Calu3 (cell line): ENCODE data around the gene MAPK8IP3. TPM values are rescaled to one million over a fixed set of nuclear protein-coding genes. Genes with fewer than 3 reads are reported as not detected.

Source experiments
- BruUV-seq: library from RNA; stranded (reverse); fragments of 400-500 nt; replicated peaks from 2 replicates; lab custom pipeline; 2021; lab: Mats Ljungman, UMichigan
- CTCF ChIA-PET: fragments of 300-600 bp; sonication (Branson Sonifier 250); formaldehyde crosslinking; loops from one replicate; lab custom pipeline; 2022; ENCODE audit warnings: antibody characterized with exemption; lab: Charles Lee
- DNase-seq: peaks from one replicate; pipeline ENCODE4 v3.0.0; 2022
- H3K27ac Mint-ChIP-seq: one replicate; pipeline ENCODE4 v1.8.0; 2022; ENCODE audit warnings: mixed read lengths; ENCODE audit not compliant: unreplicated experiment
- H3K27me3 Mint-ChIP-seq: one replicate; pipeline ENCODE4 v1.8.0; 2022; ENCODE audit warnings: mixed read lengths; ENCODE audit not compliant: unreplicated experiment
- H3K36me3 Mint-ChIP-seq: one replicate; pipeline ENCODE4 v1.8.0; 2022; ENCODE audit warnings: mild to moderate bottlenecking, moderate library complexity, mixed read lengths; ENCODE audit not compliant: insufficient read depth, unreplicated experiment
- H3K4me1 Mint-ChIP-seq: one replicate; pipeline ENCODE4 v1.8.0; 2022; ENCODE audit warnings: mild to moderate bottlenecking, low read depth, mixed read lengths; ENCODE audit not compliant: unreplicated experiment
- H3K4me3 Mint-ChIP-seq: one replicate; pipeline ENCODE4 v1.8.0; 2022; ENCODE audit warnings: mild to moderate bottlenecking, low read depth, moderate library complexity, mixed read lengths; ENCODE audit not compliant: unreplicated experiment
- H3K9me3 Mint-ChIP-seq: one replicate; pipeline ENCODE4 v1.8.0; 2022; ENCODE audit warnings: low read depth, mixed read lengths; ENCODE audit not compliant: unreplicated experiment
- CTCF ChIP-seq: fragments of 200-600 bp; IDR thresholded peaks from one replicate; pipeline ENCODE4 v1.8.0; 2022; ENCODE audit warnings: antibody characterized with exemption; ENCODE audit not compliant: unreplicated experiment
- intact Hi-C: fragments of 100-400 bp; cut with micrococcal nuclease; formaldehyde crosslinking; loops from one replicate; pipeline ENCODE4 v1.10.0; 2022; ENCODE audit not compliant: unreplicated experiment
- total RNA-seq: library from RNA; stranded (reverse); gene quantifications from 2 replicates; pipeline ENCODE4 v1.2.3, GENCODE V29; 2022

MAPK8IP3 gene
- total RNA-seq, 1 experiment from 2014 or later, result 110 TPM

- intact Hi-C loops, result no loop called here
- no peak overlapping the region for H3K4me3 Mint-ChIP-seq
- H3K4me1 Mint-ChIP-seq, result no peaks in the 10 kb centered on the region
- CTCF ChIA-PET, result no interaction called here
- BruUV-seq, result no TSS peak
- TF ChIP-seq CTCF, result no peak
- peaks cover 40% of the 10 kb centered on the region for H3K36me3 Mint-ChIP-seq
- no peak for DNase-seq
- H3K27ac Mint-ChIP-seq, result no peak overlapping the region
- H3K27me3 Mint-ChIP-seq, result no peaks in the 10 kb centered on the region
- no peaks in the 10 kb centered on the region for H3K9me3 Mint-ChIP-seq
These were observed 85.4 kb downstream of the MAPK8IP3 start for GRCh38 chr16:1791256-1791942.

- TF ChIP-seq CTCF, result no peak
- peaks cover 37% of the 10 kb centered on the region for H3K36me3 Mint-ChIP-seq
- no peak overlapping the region for H3K27ac Mint-ChIP-seq
- H3K9me3 Mint-ChIP-seq, result peaks cover 2% of the 10 kb centered on the region
- H3K4me1 Mint-ChIP-seq, result no peaks in the 10 kb centered on the region
- no peak overlapping the region for H3K4me3 Mint-ChIP-seq
- BruUV-seq, result no TSS peak
- intact Hi-C loops, result no loop called here
- CTCF ChIA-PET, result interaction anchor here (0.6 kb wide), 1 partner anchor 11 kb away, joined by 3 read pairs; no protein-coding TSS in a partner anchor
- H3K27me3 Mint-ChIP-seq, result no peaks in the 10 kb centered on the region
- no peak for DNase-seq
These were observed 86.2 kb downstream of the MAPK8IP3 start for GRCh38 chr16:1791943-1792812.

- no TSS peak for BruUV-seq
- no peaks in the 10 kb centered on the region for H3K4me1 Mint-ChIP-seq
- peaks cover 31% of the 10 kb centered on the region for H3K36me3 Mint-ChIP-seq
- no peak for DNase-seq
- H3K9me3 Mint-ChIP-seq, result peaks cover 3% of the 10 kb centered on the region
- TF ChIP-seq CTCF, result no peak
- CTCF ChIA-PET, result interaction anchor here (0.5 to 0.6 kb wide), 2 partner anchors 10 to 393 kb away, joined by 3 to 5 read pairs; no protein-coding TSS in a partner anchor
- no peaks in the 10 kb centered on the region for H3K27me3 Mint-ChIP-seq
- H3K27ac Mint-ChIP-seq, result no peak overlapping the region
- intact Hi-C loops, result no loop called here
- H3K4me3 Mint-ChIP-seq, result no peak overlapping the region
These were observed 87.0 kb downstream of the MAPK8IP3 start for GRCh38 chr16:1792836-1793577.

GRCh38 chr16:1793578-1794220 is 87.7 kb downstream of the MAPK8IP3 start, which contains the start of gene IGFALS:
IGFALS (minus strand) TSS chr16:1793705; CDS start chr16:1793652, 53 bp downstream.
- Mint-ChIP-seq H3K9me3 (peaks cover 3% of the 10 kb centered on the region), H3K27ac (no peak within 1 kb of the TSS), H3K4me3 (no peak within 1 kb of the TSS), H3K36me3 (peaks cover 28% of the 10 kb centered on the region), H3K4me1 (no peaks in the 10 kb centered on the region), H3K27me3 (no peaks in the 10 kb centered on the region)
- TF ChIP-seq CTCF, result no peak
- intact Hi-C loops, result no loop called here
- CTCF ChIA-PET, result no interaction called here
- DNase-seq, result no peak
- no TSS peak for BruUV-seq
